GM21619 (cell line): ENCODE results near the gene SRM.
"Not testable (repeated sequence)": the region's sequence is repeated elsewhere in the genome, so short reads cannot be mapped to it uniquely, and the experiment has no call there.

Source experiments
- ATAC-seq: cut with Tn5 transposase; IDR thresholded peaks from one replicate; pipeline ENCODE4 v1.9.1; 2021; ENCODE audit not compliant: unreplicated experiment

Gene SRM

DNA sequence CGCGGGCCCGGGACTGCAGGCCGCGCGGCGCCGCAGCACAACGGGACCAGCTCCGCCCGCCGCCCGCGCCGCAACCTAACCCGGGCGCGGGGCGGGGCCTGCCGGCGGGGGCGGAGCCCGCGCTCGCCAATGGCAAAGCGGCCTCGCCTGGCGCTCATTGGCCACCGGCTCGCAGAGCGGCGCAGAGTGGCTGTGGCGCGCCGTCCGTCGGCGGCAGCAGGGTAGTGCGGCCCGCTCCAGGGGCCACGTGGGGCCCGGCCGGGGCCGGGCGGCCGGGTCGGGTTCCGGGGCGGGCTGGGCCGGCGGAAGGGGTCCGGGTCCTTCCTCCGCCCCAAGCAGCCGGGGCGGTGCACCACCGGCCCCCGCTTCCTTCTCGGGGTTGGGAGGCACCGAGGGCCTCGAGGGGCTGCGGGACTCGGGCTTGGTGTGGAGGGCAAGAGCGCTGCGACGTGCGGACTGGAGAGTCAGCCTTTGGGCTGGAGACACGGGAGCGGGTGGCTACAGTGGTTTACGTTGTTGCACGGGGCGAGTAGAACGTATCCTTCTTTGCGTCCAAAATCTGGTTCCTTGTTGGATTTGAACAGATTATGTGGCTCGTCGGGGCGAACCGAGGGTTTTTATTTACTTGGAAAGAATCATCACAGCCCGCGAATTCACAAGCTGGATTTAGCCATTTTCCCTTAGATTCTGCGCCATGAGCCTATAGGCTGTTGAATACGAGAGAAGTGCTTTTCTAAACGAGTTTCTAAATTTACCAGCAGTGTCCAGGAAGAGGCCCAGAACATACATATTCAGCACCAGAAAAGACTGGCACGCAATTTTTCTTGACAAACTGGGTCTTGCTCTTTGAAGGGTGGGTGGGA is at the start of gene SRM:
Gene SRM (minus strand): TSS at position 51 of the 863 bp plus-strand sequence. CDS start 75 bp downstream, outside the sequence.
- ATAC-seq: peak; percentile 86

DNA sequence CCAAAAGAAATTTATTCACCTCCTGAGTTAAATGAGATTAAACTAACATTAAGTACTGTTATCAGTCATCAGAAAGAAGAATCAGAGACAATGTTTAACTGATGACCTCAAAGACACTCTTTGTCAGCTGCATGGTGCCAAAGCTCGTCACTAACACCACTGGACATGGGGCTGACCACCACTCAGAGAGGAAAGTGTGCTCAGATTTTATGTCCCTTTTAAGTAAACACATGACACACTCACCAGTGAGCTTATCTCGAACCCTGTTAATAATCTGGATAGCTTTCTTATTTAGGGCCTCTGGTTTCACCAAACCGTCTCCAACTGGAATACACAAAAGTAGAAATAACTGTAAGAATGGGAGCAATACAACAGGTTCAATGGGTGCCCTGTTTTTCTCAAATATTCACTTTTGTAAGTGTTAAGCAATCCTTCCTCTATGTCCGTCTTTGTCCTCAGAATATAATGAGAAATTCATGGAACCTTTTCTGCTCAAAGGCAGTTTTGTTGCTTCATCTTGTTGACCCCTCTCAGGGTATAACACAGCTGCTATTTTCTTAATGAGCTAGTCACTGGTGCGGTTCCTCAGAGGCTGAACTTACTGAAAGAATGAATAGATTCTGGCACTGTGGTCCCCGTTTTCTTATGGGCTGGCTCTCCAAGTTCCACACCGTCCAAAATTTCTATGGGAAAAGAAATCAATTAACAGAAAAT is 49.4 kb upstream of the SRM start:
- ATAC-seq: no peak

DNA sequence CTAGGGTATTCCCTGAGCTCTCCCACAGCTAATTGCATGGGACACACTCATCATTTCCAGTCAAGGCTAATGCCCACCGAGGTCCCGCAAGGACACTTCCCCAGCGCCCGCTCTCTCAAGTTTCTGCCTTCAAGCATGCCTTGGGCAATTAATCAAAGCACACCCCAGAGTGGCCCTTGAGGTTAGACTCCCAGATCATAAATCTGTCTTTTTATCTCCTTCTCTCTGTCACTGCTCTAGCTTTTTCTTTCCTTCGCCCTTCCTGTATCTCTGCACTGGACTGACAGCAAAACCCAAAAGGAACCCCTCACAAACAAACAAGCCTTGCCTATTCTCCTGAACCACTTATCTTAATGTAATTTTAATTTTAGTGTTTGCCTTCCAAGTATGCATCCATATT is 47.8 kb upstream of the SRM start:
- no peak for ATAC-seq

DNA sequence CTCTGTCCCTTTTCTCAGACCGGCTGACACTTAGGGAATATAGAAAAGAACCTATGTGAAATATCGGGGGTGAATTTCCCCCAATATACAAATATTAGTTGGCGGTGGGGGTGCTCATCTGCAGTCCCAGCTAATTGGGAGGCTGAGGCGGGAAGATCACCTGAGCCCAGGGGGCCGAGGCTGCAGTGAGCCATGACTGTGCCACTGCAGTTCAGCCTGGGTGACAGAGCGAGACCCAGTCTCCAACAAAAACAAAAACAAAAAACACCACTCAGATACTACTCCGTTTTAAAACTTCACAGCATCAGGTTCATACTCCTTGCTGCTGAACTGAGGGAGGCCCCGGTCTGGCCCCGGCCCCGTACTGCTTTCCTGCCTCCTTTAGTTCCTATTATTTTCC is 45.8 kb upstream of the SRM start:
- no peak for ATAC-seq

DNA sequence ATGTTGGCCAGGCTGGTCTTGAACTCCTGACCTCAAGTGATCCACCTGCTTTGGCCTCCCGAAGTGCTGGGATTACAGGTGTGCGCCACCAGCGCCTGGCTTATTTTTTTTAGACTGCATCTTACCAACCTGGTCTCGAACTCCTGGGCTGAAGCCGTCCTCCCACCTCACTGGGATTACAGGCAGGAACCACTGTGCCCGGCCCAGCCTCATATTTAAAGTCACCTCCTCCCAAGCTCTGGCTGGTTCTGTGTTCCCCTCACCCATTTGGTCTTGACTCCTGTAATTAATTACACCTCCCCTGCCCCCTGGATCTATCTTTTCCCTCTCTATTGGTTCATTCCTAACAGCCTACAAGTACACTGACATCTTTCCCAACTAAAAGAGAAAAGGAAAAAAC is 41.5 kb upstream of the SRM start:
- no peak for ATAC-seq

DNA sequence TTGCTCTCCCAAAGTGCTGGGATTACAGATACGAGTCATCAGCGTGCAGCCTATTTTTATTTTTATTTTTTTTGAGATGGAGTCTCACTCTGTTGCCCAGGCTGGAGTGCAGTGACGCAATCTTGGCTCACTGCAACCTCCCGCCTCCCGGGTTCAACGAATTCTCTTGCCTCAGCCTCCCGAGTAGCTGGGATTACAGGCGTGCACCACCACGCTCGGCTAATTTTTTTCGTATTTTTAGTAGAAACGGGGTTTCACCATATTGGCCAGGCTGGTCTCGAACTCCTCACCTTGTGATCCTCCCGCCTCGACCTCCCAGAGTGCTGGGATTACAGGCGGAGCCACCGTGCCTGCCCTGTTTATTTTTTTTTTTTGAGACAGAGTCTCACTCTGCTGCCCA is 41.0 kb upstream of the SRM start:
- not testable (repeated sequence) for ATAC-seq

DNA sequence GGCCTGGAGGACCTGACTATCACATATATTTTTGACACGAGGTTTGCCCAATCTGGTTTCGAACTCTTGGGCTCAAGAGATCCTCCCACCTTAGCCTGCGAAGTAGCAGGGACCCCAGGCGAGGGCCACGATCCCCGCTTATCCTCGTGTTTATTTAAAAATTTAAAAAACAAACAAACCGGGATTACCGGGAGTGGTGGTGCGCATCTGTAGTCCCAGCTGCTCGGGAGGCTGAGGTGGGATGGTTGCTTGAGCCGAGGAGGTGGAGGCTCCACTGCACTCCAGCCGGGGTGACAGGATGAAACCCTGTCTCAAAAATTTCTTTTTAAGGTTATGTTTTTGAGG is 40.3 kb upstream of the SRM start:
- no peak for ATAC-seq

DNA sequence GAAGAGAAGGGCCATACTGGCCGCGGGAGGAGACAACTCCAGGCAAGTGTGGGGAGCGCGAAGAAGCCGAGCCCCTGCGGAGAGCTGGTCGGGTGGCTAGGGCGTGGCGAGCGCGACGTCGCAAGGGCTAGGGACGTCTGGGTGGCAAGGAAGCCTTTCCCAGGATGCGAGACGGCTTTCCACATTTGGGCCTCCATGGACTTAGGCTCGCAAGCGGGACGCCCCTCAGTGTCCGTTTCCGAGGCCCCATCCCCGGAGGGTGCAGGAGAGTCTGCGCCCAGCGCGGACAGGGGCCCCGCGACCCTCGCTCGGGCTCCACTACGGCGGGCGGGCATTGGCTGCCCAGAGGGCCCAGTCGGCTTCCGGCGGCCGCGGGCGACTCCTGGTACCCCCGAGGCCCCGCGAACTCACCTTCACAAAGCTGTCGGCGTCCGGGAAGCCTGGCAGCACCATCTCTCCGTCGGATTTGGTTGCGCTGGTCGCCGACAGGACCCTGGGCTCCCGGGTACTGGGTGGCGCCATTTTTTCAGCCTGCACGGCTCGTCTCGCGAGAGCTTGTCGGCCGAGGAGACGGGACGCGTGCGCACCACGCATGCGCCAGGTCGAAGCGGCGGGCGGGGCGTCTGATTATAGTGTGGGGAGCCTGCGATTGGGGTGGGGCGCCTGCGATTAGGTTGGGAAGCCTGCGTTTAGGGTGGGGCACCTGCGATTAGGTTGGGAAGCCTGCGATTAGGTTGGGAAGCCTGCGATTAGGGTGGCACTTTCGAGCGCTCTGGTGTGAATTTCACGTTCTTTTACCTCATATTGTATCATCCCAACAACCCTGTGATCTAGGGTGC is 39.7 kb upstream of the SRM start, which contains the start of gene EXOSC10:
Gene EXOSC10 (minus strand): TSS at position 560 of the 839 bp plus-strand sequence. CDS start 38 bp downstream, at position 522.
- ATAC-seq: peak; percentile 88

DNA sequence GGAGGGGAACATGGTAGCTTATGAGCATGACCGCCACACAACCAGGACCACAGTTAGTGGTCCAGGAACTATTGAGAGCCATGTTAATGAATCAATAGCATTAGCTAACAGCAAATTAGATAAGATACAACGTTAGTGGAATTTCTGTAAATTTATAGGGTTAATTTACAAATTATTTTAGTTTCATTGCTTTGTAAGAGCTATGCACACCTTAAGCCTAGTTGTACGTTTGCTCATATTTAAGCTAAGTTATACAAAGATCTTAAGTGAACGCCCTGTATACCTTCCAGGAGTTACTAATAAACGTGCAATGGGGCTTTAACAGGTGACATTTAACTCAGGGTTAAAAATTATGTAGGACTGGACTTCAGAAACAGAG is 39.1 kb upstream of the SRM start:
- ATAC-seq: no peak

DNA sequence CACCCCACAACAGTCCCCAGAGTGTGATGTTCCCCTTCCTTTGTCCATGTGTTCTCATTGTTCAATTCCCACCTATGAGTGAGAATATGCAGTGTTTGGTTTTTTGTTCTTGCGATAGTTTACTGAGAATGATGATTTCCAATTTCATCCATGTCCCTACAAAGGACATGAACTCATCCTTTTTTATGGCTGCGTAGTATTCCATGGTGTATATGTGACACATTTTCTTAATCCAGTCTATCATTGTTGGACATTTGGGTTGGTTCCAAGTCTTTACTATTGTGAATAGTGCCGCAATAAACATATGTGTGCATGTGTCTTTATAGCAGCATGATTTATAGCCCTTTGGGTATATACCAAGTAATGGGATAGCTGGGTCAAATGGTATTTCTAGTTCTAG is 24.0 kb upstream of the SRM start:
- ATAC-seq: not testable (repeated sequence)

DNA sequence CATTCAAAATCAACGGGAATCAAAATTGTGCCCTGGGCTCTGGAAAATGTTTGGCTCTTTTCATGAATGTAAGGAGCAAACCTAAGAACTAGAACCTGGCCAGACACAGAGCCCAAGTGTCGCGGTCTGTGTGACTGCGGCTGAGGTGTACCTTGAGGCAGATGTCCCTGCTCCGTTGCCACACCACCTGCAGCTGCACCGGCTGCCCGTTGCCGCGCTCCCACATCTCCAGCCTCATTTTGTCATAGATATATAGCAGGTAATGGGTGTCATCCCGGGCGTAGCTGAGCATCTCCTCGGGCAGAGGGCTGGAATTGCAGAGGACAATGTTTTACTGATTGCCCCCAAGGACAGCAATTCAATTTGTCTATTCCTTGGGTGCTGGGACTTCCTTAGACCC is 21.1 kb upstream of the SRM start:
- ATAC-seq: no peak

DNA sequence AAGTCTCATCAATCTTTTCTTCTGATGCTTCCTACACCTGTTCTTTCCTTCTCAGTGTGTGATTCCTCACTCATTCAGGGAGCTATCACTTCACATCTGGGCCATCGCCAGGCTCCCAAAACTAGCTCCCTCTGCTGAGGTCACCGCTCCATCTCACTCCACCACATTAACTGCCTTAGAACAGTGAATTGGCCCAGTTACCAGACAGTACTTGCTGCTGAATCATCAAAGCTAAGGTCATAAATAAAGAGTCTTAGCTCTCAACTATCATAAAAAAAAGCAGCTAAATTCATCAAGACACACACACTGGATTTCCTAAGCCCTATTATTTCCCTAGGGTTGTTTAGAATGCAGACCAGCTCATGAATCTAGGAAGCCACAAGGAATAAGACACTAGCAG is 18.8 kb upstream of the SRM start:
- ATAC-seq: no peak

DNA sequence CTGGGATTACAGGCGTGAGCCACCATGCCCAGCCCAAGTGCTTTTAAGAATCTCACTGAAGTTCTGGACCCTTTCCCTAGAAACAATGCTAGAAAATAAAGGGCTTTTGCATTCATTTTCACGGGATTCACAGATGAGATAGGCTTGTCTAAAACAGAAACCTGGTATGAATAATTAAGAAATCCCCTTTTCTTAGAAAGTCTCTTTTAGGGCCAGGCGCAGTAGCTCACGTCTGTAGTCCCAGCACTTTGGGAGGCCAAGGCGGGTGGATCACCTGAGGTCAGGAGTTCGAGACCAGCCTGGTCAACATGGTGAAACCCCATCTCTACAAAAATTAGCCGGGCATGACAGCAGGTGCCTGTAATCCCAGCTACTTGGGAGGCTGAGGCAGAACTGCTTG is 13.6 kb upstream of the SRM start:
- not testable (repeated sequence) for ATAC-seq

DNA sequence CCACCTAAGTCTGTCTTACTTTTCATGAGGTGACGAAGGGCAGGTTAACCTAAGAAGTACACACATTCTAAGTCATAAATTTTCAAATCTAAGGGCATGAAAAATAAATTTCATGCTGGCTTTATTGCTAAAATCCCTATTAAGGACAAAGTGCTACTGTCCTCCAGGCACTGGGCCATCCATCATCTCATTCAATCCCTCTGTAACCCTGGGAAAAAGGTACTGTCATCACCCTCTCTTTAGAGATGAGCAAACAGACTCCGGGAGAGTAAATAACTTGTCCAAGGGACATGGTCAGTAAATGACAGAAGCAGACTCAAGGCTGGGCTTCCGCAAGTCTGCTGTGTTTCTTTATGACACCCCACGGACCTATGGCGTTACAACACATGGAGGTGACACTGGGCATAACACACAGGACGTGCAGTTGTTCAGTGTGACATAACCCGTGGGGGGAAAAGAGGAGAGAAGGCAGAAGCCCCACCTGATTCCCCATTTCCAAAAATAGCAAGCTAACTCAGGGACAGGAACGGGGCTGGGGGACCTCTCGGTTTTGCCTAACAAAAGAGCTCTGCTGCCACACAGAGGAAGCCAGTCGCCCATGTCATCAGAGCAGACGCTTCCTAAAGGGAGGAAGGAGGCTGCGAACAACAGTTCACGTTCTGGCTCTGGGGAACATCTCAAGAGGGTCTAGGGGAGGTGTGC is 12.5 kb upstream of the SRM start:
- ATAC-seq: no peak

DNA sequence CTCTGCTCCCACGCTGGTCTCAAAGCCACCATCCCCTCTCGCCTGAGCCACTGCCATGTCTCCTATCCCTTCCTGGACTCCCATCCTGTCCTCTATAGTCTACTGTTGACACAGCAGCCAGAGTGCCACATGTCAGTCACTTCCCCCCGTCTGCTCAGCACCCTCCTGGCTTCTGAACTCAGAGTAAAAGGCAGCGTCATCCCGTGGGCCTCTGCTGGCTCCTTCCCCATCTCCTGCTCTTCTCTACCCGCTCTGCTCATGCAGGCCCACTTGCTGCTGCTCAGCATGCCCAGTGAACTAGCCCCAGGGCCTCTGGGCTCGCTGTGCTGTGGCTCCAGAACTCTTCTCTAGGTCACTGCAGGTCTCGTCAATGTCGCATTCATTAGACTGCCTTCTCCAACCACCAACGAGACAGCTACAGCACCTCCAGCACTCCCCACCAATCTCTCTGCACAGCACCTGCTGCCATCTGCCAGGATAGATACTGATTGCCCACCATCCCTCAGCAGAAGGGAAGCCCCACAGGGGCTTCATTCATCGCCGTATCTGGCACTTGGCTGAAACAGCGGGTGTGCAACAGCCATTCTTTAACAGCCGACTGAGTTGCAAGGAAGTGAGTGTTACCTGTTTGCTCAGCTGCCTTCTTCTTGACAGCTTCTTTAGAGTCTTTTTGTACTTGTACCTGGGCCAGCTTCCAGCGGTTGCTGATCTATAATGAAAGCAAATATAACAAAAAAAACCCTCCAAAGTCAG is 11.8 kb upstream of the SRM start:
- ATAC-seq: no peak

DNA sequence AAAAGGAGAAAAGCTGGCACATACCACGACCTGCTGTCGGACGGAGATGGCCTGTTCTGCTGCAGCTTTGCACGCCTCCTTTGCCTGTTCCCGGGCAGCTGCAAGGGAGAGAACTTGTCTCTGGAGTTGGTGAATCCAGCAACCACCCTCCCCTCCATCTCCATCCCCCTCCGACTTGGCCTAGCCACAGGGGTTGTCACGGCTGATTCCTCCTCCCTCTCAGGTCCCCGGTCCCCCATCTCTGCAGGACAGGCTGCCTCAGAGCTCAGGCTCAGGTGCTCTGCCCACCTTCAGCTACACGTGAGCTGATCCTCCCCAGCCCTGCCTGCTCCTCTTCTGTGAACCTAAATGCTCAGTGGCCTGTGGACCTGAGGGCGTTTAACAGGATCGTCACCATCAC is 11.1 kb upstream of the SRM start:
- no peak for ATAC-seq

DNA sequence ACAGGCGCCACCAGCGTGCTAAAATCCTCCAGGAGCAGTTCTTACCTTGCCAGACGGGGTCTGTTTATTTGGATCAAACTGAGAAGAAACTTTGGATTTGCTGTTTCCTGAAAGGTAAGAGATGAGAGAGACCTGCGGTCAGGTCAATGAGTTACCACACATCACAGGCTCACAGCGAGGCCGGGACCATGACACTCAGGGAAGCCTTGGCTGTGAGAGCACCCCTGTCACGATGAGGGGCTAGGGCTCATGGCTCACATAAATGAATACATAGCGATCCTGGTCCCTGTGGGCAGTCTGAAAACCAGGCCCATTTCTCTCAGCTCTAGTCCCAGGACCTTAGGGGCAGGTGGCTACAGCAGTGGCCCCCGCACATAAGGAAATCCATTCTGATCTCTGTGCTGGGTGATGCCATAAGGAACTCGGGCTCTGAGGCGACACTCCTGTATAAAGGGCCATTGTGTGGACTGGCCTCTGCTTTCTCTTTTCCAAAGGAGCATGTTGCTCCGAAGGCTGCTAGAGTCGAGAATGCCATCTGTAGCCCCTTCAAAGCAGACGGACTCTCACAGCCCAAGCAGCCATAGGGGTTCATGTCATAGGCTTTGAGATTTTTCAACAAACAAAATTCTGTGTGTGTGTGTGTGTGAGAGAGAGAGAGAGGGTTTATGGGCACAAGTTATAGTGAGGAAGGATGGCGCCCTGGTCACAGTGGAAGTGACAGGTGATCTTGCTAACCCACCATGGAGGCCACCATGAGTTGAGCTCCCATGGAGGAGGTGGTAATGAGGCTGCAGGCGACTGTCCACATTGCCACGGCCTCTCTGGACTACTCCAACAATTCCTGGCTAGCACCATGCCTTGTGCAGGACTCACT is 9.0 kb upstream of the SRM start:
- ATAC-seq: no peak

DNA sequence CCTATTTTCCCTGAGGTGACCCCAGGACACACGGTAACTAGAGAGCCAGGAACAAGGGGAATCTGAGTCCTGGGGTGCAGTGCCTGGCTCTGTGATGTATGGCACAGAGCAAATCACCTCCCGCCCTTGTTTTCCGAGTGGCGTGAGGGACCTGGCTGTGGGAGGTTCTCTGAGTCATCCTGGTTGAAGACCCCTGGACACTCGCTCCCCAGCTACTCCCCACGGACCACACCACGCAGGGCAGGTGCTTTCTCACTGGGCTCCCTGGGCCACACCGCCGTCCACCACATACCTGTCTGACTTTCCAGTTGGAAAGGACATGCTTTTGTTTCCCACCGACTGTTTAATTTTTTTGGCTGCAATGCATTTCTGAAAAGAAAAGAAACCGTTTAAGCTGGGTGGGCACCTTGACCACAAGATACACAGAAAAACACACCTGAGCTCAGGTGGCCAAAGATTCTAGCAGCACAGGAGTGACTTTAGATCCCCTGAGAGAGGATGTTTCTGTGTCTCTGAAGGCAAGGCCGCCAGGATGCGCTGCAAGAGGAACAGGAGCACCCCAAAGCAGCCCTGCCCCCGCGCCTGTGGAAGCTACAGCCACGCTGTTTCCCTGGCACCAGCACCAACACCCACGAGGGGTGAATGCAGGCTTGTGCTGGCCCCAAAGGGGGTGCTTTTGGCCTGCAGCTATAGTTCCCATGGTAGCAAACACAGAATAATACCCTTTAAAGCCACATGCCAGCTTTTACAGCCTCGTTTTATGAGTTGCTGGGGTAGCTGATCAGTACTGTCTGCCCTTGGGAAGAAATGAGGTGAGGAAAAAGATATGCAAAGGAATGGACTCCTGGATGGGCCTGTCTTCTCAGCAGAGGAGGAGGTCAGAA is 8.1 kb upstream of the SRM start:
- no peak for ATAC-seq
